NB4 (cell line): Measurements from ENCODE around the gene SHC1.

Experiments
- CTCF ChIP-seq: IDR thresholded peaks from one replicate; pipeline ENCODE4 v1.5.1; 2012; ENCODE audit warnings: low read depth, low read length
- MAX ChIP-seq: IDR thresholded peaks from 2 replicates; pipeline ENCODE4 v1.6.1; 2011; ENCODE audit warnings: low read depth, low read length
- MYC ChIP-seq: IDR thresholded peaks from 2 replicates; pipeline ENCODE4 v1.6.1; 2011; ENCODE audit warnings: low read depth, low read length
- POLR2A ChIP-seq: IDR thresholded peaks from 2 replicates; pipeline ENCODE4 v1.6.1; 2011; ENCODE audit warnings: mild to moderate bottlenecking; ENCODE audit not compliant: insufficient read length; ENCODE audit errors: extremely low read depth

- TF ChIP-seq CTCF = peak; percentile 22
- TF ChIP-seq MYC = no peak
- TF ChIP-seq POLR2A = no peak
- no peak for TF ChIP-seq MAX
Observed at GRCh38 chr1:154998201-154998780, 27.7 kb upstream of the SHC1 start.
